ENCODE measurements around the gene N4BP2L1.

- TF ChIP-seq, protein P1, sequence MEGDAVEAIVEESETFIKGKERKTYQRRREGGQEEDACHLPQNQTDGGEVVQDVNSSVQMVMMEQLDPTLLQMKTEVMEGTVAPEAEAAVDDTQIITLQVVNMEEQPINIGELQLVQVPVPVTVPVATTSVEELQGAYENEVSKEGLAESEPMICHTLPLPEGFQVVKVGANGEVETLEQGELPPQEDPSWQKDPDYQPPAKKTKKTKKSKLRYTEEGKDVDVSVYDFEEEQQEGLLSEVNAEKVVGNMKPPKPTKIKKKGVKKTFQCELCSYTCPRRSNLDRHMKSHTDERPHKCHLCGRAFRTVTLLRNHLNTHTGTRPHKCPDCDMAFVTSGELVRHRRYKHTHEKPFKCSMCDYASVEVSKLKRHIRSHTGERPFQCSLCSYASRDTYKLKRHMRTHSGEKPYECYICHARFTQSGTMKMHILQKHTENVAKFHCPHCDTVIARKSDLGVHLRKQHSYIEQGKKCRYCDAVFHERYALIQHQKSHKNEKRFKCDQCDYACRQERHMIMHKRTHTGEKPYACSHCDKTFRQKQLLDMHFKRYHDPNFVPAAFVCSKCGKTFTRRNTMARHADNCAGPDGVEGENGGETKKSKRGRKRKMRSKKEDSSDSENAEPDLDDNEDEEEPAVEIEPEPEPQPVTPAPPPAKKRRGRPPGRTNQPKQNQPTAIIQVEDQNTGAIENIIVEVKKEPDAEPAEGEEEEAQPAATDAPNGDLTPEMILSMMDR (IDR thresholded peaks at IDR 0.05; ENCODE audit: low read depth, low read length), result no peak
- TF ChIP-seq EZH2phosphoT487 (IDR thresholded peaks at IDR 0.05; ENCODE audit: low read depth), result no peak
These were observed 73.9 kb downstream of the N4BP2L1 start for GRCh38 chr13:32354040-32354439.
